Right lobe of liver (tissue), 6 donors: Measurements from ENCODE around the gene SAMD4A. TPM values are rescaled to one million over a fixed set of nuclear protein-coding genes. Genes with fewer than 3 reads are reported as not detected.
A peak's percentile ranks its signal among the peaks of the same experiment; 100 is the strongest.

Experiments
- ATAC-seq, 4 donors: fragments of 200-7000 bp; cut with Tn5 transposase; one replicate each; pipeline ENCODE4 v1.9.1; 2020; ENCODE audit warnings: mild to moderate bottlenecking in 4 of 4, moderate library complexity in 4 of 4
- DNase-seq, 3 donors: peaks; one replicate each; pipeline ENCODE4 v3.0.0-alpha.2; 2020
- H3K27ac ChIP-seq, 3 donors: fragments of 200-600 bp; one replicate each; pipeline ENCODE4 v1.8.0; 2022
- H3K27me3 ChIP-seq, 2 donors: fragments of 200-600 bp; one replicate each; pipeline ENCODE4 v1.8.0; 2022
- H3K36me3 ChIP-seq, 4 donors: fragments of 200-600 bp; sonication (generic) in 1 of 4; one replicate each; pipeline versions ENCODE4 v1.5.1 to v1.8.0; 2017 to 2022; ENCODE audit warnings: control low read depth in 1 of 4
- H3K4me1 ChIP-seq, 4 donors: fragments of 200-600 bp; sonication (generic) in 1 of 4; one replicate each; pipeline versions ENCODE4 v1.5.1 to v1.8.0; 2017 to 2022; ENCODE audit warnings: control low read depth in 1 of 4
- H3K4me3 ChIP-seq, 3 donors: fragments of 200-600 bp; one replicate each; pipeline ENCODE4 v1.8.0; 2022
- H3K9me3 ChIP-seq, 4 donors: fragments of 200-600 bp; sonication (generic) in 1 of 4; one replicate each; pipeline versions ENCODE4 v1.5.1 to v1.8.0; 2017 to 2022; ENCODE audit warnings: control low read depth in 1 of 4
- CTCF ChIP-seq, 4 donors: fragments of 200-600 bp in 3 of 4; fragments of 450-650 bp in 1 of 4; IDR thresholded peaks; one replicate each; pipeline versions ENCODE4 v1.5.1 to v1.8.0; 2016 to 2022; ENCODE audit warnings: antibody characterized with exemption in 4 of 4, mild to moderate bottlenecking in 2 of 4
- POLR2A ChIP-seq: fragments of 450-650 bp; IDR thresholded peaks from one replicate; pipeline ENCODE4 v1.6.1; 2017; ENCODE audit warnings: antibody characterized with exemption, mild to moderate bottlenecking
- WGBS: methylation state at CpG from one replicate; pipeline ENCODE4 v1.1.6; 2018; ENCODE audit warnings: low coverage, low lambda C conversion rate; ENCODE audit not compliant: insufficient coverage; ENCODE audit errors: missing lambda C conversion rate; 5-methylcytosine and 5-hydroxymethylcytosine counted together
- intact Hi-C, 2 donors: fragments of 100-400 bp; cut with DNase I; formaldehyde crosslinking; loops; one replicate each; pipeline versions ENCODE4 v1.11.2 to v1.14.1; 2022
- total RNA-seq, 6 experiments: library from RNA; depleted of rRNA in 2 of 6; stranded (reverse); fragments of >200 nt in 2 of 6; fragmentation: NEBNext Ultra II Directional in 3 of 6; extraction: Animal tissue kit (Norgen Biotek cat#: 25700) in 3 of 6; gene quantifications; one replicate each; pipeline versions ENCODE4 v1.1.0 to v1.2.4, GENCODE V29; 2016 to 2023
- donor health status: DM: no; HTN: yes; CAD: no.
- donor health status: DM: no; HTN: no; CAD: no.
- donor health status: DM: no; HTN: no; CAD: no.
- donor health status: DM: no; HTN: yes; CAD: no.
- donor health status: DM: no; HTN: yes; CAD: no.

The SAMD4A gene
- total RNA-seq, 6 experiments from 2014 or later = 16.7 to 31.9 (median 21.1) TPM

- H3K4me3 ChIP-seq = no peak overlapping the region
- peak; percentile 26 to 85 (median 68) for DNase-seq
- H3K27me3 ChIP-seq = no peaks in the 10 kb centered on the region
- no peaks in the 10 kb centered on the region for H3K9me3 ChIP-seq
- peaks cover 0 to 91% (median 40%) of the 10 kb centered on the region in 4 donors for H3K4me1 ChIP-seq
- H3K27ac ChIP-seq = peak overlapping the region; percentile 3 to 96 (median 91)
- 36% methylated on average over 9 of the region's 10 CpGs for WGBS
- peaks cover 0 to 3% (median 0%) of the 10 kb centered on the region in 4 donors for H3K36me3 ChIP-seq
- TF ChIP-seq CTCF (IDR thresholded peaks at IDR 0.05) = no peak
- no peak for TF ChIP-seq POLR2A
- intact Hi-C loops = no loop called here
- peak; percentile 16 to 52 (median 42) for ATAC-seq
Observed at GRCh38 chr14:54838931-54839512, 272.1 kb downstream of the SAMD4A start.

DNA sequence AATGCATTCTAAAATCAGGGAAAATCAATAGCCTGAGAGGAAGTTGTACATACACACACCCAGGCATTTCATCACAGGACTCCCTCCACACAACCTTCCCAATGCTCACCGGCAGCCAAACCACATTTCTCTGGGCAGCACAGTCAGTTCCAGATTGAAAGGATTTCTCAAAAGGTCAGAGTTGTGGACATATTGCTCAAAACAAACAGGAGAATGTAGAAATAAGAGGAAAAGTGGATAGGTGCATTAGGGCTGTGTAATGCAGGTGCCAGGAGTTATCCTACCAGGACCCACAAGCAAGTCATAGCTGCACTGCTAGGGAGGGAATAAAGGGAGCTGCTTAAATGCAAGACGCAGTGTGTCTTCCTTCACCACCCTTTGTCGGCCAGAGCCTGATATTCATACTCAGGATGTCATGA, 272.8 kb downstream of the SAMD4A start:
- TF ChIP-seq POLR2A = peak; percentile 66
- TF ChIP-seq CTCF (IDR thresholded peaks at IDR 0.05) = no peak
- intact Hi-C loops = no loop called here
- DNase-seq = peak; percentile 64 to 86 (median 76)
- Histone ChIP-seq H3K4me3 (no peak overlapping the region), H3K4me1 (peaks cover 0 to 91% (median 39%) of the 10 kb centered on the region in 4 donors), H3K27ac (peak overlapping the region; percentile 13 to 96 (median 91)), H3K36me3 (peaks cover 0 to 3% (median 0%) of the 10 kb centered on the region in 4 donors), H3K27me3 (no peaks in the 10 kb centered on the region), H3K9me3 (no peaks in the 10 kb centered on the region)
- peak; percentile 56 to 79 (median 67) for ATAC-seq
- WGBS = 31% methylated on average over 3 of the region's 3 CpGs

DNA sequence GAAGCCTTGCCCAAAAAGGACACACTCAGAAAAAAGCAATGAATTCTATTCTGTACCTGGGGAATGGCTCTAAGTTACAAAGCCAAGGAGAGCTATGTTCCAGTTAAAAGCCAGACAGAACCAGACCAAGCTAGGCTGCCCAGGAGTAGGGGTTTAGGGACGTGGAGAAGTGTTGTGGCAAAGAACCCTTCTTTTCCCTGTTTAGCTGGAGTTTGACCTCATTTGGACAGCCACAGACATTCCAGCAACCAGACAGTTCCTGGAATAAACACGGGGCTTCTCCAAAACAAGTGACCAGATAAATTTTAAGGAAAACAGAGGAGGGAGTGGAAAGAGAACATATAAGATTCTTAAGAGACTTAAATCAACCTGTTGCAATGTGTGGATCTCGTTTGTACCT, 273.4 kb downstream of the SAMD4A start:
- no peak for DNase-seq
- peak overlapping the region; percentile 13 to 96 (median 91) for H3K27ac ChIP-seq
- TF ChIP-seq POLR2A (no peak), CTCF (IDR thresholded peaks at IDR 0.05) (no peak)

GRCh38 chr14:54840798-54841197, 273.9 kb downstream of the SAMD4A start:
- no peaks in the 10 kb centered on the region for H3K9me3 ChIP-seq
- H3K36me3 ChIP-seq = peaks cover 0 to 3% (median 0%) of the 10 kb centered on the region in 4 donors
- TF ChIP-seq POLR2A (no peak), CTCF (IDR thresholded peaks at IDR 0.05) (no peak)
- H3K27ac ChIP-seq = peak overlapping the region; percentile 17 to 96 (median 91)
- no peak overlapping the region for H3K4me3 ChIP-seq
- peaks cover 0 to 84% (median 37%) of the 10 kb centered on the region in 4 donors for H3K4me1 ChIP-seq
- 100% methylated on average over 1 of the region's 1 CpG for WGBS
- no peak for ATAC-seq
- H3K27me3 ChIP-seq = no peaks in the 10 kb centered on the region
- no peak for DNase-seq
- intact Hi-C loops = no loop called here

More for the DNA sequence above, 273.4 kb downstream of the SAMD4A start:
- H3K4me3 ChIP-seq = no peak overlapping the region
- ATAC-seq = peak; percentile 16 to 40 (median 25)
- peaks cover 0 to 3% (median 0%) of the 10 kb centered on the region in 4 donors for H3K36me3 ChIP-seq
- H3K9me3 ChIP-seq = no peaks in the 10 kb centered on the region
- no peaks in the 10 kb centered on the region for H3K27me3 ChIP-seq
- intact Hi-C loops = no loop called here
- WGBS = 28% methylated on average over 3 of the region's 3 CpGs
- H3K4me1 ChIP-seq = peaks cover 0 to 88% (median 39%) of the 10 kb centered on the region in 4 donors

Other genes with a start within 250 kb of the SAMD4A start
- gene CDKN3, start 170.1 kb upstream of the SAMD4A start, total RNA-seq = 1 to 10 TPM in 3 of 6 experiments, under 1 TPM in 2, not detected in 1; 0.59 to 7.3 (median 2.4) TPM
- gene CNIH1, start 125.8 kb upstream of the SAMD4A start, total RNA-seq = 100 to 1,000 TPM in 5 of 6 experiments, 10 to 100 TPM in 1; 95.9 to 209 (median 157) TPM
- gene GMFB, start 78.1 kb upstream of the SAMD4A start, total RNA-seq = 10 to 100 TPM; 13.8 to 36.3 (median 22.5) TPM
- 1 to 10 TPM; 5.4 to 8.2 (median 6.7) TPM for gene CGRRF1, start 57.2 kb upstream of the SAMD4A start, total RNA-seq